Adrenal gland (tissue), 5 donors: ENCODE results near the gene FMN2.

Experiments used
- CTCF ChIP-seq, 6 experiments: fragments of 450-650 bp in 4 of 6; fragments of 200-600 bp in 2 of 6; sonication (generic) in 1 of 6; IDR thresholded peaks; 1 replicate in 5 of 6; 2 replicates in 1 of 6; pipeline versions ENCODE4 v1.5.1 to v1.8.0; 2016 to 2021; ENCODE audit warnings: antibody characterized with exemption in 6 of 6, mild to moderate bottlenecking in 2 of 6, moderate library complexity in 1 of 6
- POLR2A ChIP-seq, 2 donors: fragments of 450-650 bp; IDR thresholded peaks; one replicate each; pipeline ENCODE4 v1.6.1; 2017; ENCODE audit warnings: antibody characterized with exemption in 2 of 2, mild to moderate bottlenecking in 2 of 2, moderate library complexity in 1 of 2
- donor health status: DM: no; HTN: no; CAD: no.

GRCh38 chr1:240094041-240094722 lies 2.5 kb downstream of the FMN2 start:
- no peak for TF ChIP-seq CTCF (IDR thresholded peaks at IDR 0.05)
- TF ChIP-seq POLR2A (IDR thresholded peaks at IDR 0.05): no peak
